ENCODE results near the gene CLIC6. TPM values are rescaled to one million over a fixed set of nuclear protein-coding genes. Genes with fewer than 3 reads are reported as not detected.

CLIC6 gene
- 10 to 100 TPM in 1 of 6 donors, 1 to 10 TPM in 5; 1.0 to 13.2 (median 2.0) TPM for total RNA-seq
- polyA plus RNA-seq: 1 to 10 TPM; 5.2 to 5.5 TPM

- no peaks in the 10 kb centered on the region for H3K9me3 ChIP-seq
- no peaks in the 10 kb centered on the region for H3K36me3 ChIP-seq
- peak in 1 of 4 donors; percentile 5 for ATAC-seq
- peaks cover 0 to 4% (median 0%) of the 10 kb centered on the region in 3 donors for H3K4me1 ChIP-seq
- H3K4me3 ChIP-seq: peak within 1 kb of the TSS in 3 of 4 donors; percentile 26 to 46 (median 38)
- TF ChIP-seq, protein P1, sequence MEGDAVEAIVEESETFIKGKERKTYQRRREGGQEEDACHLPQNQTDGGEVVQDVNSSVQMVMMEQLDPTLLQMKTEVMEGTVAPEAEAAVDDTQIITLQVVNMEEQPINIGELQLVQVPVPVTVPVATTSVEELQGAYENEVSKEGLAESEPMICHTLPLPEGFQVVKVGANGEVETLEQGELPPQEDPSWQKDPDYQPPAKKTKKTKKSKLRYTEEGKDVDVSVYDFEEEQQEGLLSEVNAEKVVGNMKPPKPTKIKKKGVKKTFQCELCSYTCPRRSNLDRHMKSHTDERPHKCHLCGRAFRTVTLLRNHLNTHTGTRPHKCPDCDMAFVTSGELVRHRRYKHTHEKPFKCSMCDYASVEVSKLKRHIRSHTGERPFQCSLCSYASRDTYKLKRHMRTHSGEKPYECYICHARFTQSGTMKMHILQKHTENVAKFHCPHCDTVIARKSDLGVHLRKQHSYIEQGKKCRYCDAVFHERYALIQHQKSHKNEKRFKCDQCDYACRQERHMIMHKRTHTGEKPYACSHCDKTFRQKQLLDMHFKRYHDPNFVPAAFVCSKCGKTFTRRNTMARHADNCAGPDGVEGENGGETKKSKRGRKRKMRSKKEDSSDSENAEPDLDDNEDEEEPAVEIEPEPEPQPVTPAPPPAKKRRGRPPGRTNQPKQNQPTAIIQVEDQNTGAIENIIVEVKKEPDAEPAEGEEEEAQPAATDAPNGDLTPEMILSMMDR (IDR thresholded peaks at IDR 0.05): no peak
- intact Hi-C loops (cut with DNase I): no loop called here
- 49 to 55% methylated on average over 18 of the region's 18 CpGs for WGBS, 2 donors
- peak within 1 kb of the TSS in 1 of 4 donors; percentile 58 for H3K27ac ChIP-seq
- peaks cover 0 to 16% (median 2%) of the 10 kb centered on the region in 4 donors for H3K27me3 ChIP-seq
- DNase-seq: no peak
- no peak for FAIRE-seq
These were observed at the start of gene CLIC6 for GRCh38 chr21:34668803-34669148. TSS of gene CLIC6 (plus strand) at chr21:34668994. CDS start at chr21:34669389, 395 bp downstream.

- H3K27ac ChIP-seq: no peak overlapping the region
- FAIRE-seq (no peak), ATAC-seq (no peak), DNase-seq (no peak)
- H3K27me3 ChIP-seq: no peaks in the 10 kb centered on the region
- H3K4me1 ChIP-seq: peaks cover 0 to 5% (median 0%) of the 10 kb centered on the region in 3 donors
- no peaks in the 10 kb centered on the region for H3K36me3 ChIP-seq
- TF ChIP-seq, protein P1 (IDR thresholded peaks at IDR 0.05): no peak
- WGBS, 2 donors: 74 to 82% methylated on average over 8 of the region's 8 CpGs
- intact Hi-C loops (cut with DNase I): no loop called here
- H3K9me3 ChIP-seq: no peaks in the 10 kb centered on the region
- no peak overlapping the region for H3K4me3 ChIP-seq
These were observed 48.7 kb upstream of the CLIC6 start for GRCh38 chr21:34619841-34620665.

GRCh38 chr21:34621434-34622350, 47.1 kb upstream of the CLIC6 start:
- Histone ChIP-seq H3K9me3 (no peaks in the 10 kb centered on the region), H3K4me3 (no peak overlapping the region), H3K36me3 (no peaks in the 10 kb centered on the region), H3K4me1 (no peaks in the 10 kb centered on the region), H3K27ac (no peak overlapping the region), H3K27me3 (no peaks in the 10 kb centered on the region)
- 67 to 75% methylated on average over 4 of the region's 4 CpGs for WGBS, 2 donors
- FAIRE-seq: no peak
- ATAC-seq: no peak
- no peak for DNase-seq
- intact Hi-C loops (cut with DNase I): no loop called here
- TF ChIP-seq, protein P1 (IDR thresholded peaks at IDR 0.05): no peak

DNA sequence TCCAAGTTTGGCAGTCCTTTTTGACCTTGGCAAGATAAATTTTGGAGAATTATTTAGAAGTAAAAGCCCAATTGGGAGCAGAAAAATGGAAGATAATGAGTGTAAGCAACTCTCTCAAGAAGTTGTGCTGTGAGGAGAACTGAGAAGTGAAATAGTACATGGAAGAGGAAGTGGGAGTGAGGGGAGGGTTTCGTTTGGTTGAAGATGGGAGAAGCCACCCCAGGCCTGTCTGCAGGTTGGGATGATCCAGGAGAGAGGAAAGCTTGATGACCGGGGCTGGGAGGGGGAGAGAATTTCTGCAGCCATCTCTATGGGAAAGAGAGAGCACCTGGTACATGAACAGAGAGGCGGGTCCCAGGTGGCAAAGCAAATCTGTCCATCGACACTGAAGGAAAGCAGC, 45.3 kb upstream of the CLIC6 start:
- H3K36me3 ChIP-seq: no peaks in the 10 kb centered on the region
- FAIRE-seq: no peak
- no peaks in the 10 kb centered on the region for H3K9me3 ChIP-seq
- TF ChIP-seq, protein P1 (IDR thresholded peaks at IDR 0.05): no peak
- no peak overlapping the region for H3K4me3 ChIP-seq
- no peak for ATAC-seq
- no peaks in the 10 kb centered on the region for H3K27me3 ChIP-seq
- intact Hi-C loops (cut with DNase I): no loop called here
- 62 to 73% methylated on average over 4 of the region's 4 CpGs for WGBS, 2 donors
- no peak for DNase-seq
- H3K27ac ChIP-seq: no peak overlapping the region
- H3K4me1 ChIP-seq: no peaks in the 10 kb centered on the region
